GM12874 (cell line): ENCODE measurements around the gene EFNB1.

Experiments
- CTCF ChIP-seq: IDR thresholded peaks from 2 replicates; pipeline ENCODE4 v1.5.1; 2011; ENCODE audit warnings: low read depth, mild to moderate bottlenecking, control low read depth, low read length, moderate library complexity; ENCODE audit not compliant: insufficient read depth

Gene EFNB1

DNA sequence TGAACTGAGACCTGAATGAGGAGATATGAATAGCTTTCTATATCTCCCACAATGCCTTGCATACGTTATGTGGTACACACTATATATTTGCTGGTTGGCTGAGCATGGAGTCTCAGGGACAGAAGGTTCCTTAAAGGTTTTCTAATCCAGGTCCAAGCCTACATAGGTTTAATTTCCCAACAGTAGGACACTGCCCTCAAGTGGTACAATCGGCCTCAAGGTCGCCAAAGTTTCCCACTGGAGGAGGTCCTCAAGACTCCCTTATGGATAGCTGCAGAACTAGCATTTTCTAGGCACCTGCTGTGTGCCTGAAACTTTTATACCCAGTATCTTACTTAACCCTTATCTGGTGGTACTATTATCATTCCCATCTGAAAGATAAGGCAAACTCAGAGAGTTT is 21.0 kb upstream of the EFNB1 start:
- TF ChIP-seq CTCF, result no peak

DNA sequence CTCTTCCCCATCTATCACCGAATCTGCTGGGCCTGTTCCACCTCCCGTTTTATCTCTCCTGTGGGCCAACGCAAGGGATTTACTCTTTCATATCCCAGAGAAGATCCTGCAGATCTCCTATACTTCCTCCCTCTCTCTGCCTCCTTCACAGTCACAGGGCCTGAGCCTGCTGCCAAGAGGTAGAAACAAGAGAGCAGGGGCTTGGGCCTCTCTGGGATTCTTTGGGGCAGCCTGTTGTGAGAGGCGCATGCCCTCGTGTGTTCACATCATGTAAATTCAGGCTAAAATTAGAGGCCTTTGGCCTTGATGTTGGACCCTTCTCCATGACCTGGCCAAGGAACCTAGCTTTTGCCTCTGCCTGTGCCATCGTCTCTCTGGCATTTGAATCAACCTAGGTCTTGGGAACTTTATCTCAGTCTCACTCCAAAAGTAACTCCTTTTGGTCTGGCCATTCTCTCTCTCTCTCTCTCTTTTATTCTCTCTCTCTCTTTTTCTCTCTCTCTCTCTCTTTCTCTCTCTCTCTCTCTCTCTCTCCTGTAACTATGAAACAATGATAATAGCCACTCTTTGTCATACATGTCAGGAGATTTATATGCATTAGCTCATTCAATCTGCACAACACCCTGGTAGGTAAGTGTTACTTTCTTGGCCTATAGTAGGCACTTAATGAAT is 20.0 kb upstream of the EFNB1 start:
- no peak for TF ChIP-seq CTCF

GRCh38 chrX:68820476-68821110 is 8.2 kb upstream of the EFNB1 start:
- no peak for TF ChIP-seq CTCF

DNA sequence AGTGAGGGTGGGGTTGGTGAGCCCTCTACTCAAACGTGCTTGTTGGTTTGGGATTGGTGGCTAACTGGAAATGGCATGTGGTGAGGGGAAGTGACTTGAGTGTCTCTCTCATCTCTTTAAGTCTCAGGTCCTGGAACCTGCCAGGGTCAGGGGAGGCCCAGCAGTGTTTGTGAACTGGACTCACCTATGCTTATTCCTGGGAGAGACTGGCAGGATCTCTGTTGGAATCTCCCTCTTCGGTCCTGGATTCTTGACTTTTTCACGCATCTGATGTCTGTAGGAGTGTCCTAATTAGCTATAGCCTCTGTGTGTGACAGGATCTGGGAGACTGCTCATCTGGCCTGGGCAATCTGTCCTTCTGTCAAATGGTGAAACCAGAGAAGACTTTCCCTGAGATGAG is 7.2 kb upstream of the EFNB1 start:
- TF ChIP-seq CTCF, result no peak

- peak; percentile 39; the same call in 1 of the 2 replicates for TF ChIP-seq CTCF
Observed at GRCh38 chrX:68822641-68823410, 6.0 kb upstream of the EFNB1 start.

DNA sequence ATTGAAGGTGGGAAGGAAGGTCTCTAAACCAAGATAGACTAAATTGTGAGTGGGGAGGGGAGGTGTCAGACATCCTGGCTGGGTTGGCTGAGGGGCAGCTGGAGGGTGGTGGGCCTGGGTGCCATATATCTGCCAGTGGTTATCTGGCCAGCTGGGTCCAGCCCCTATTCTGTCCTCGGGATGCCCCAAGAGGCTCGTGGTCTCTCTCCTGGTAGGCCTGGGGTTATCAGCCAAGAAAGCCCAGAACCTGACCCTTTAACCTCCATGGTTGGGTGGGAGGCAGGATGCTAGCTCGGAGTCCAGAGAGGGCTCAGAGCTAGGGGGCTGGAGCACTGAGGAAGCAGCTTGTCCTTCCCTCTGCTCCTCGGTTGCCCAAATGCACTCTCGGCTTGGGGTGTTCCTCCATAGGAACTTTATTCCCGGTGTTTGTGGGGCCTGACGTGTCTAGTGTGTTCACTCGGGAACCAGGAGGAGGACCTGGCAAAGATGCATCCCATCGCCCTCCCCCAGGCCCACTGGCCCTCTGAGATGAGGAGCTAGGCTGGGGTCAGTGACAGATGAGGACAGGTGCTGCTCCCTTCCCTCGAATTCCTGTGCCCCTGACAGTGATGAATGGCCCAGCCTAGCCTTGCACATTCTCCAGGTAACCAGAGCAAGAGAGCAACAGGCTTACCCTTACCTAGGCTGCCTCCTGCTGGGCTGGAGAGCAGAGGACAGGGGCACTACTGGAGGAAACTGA is 5.2 kb upstream of the EFNB1 start:
- no peak for TF ChIP-seq CTCF

DNA sequence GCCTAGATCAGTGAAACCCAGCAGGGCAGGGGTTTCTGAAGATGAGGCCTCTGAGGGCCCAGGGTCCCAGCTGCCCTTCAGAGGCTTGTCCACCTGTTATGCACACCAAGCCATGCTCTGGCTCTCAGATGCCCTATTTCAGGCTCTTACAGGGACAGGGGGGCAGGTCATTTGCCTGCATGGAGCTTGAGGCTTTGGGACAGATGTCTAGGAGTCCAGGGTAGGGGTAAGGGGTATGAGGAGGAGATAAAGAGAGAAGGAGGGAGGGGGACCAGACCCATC is 4.7 kb upstream of the EFNB1 start:
- no peak for TF ChIP-seq CTCF
